IMR-90 (cell line): Measurements from ENCODE around the gene GFPT1. TPM values are rescaled to one million over a fixed set of nuclear protein-coding genes. Genes with fewer than 3 reads are reported as not detected.

ENCODE experiments used
- CEBPB ChIP-seq: IDR thresholded peaks from 2 replicates; pipeline ENCODE4 v1.6.1; 2012; ENCODE audit warnings: low read depth, low read length, improper control_type of control experiment
- USF2 ChIP-seq: fragments of 150-350 bp; IDR thresholded peaks from 2 replicates; pipeline ENCODE4 v1.6.1; 2017; ENCODE audit warnings: mild to moderate bottlenecking, antibody characterized with exemption, low read length, low read depth
- polyA plus RNA-seq, 3 experiments: library from polyadenylated mRNA; depleted of rRNA; stranded (reverse); fragments of >200 nt; gene quantifications; 2 replicates each; pipeline ENCODE4 v1.2.3, GENCODE V29; 2012; ENCODE audit warnings: low replicate concordance in 1 of 3
- total RNA-seq: library from RNA; depleted of rRNA; stranded (reverse); fragments of >200 nt; gene quantifications from 2 replicates; pipeline ENCODE4 v1.2.3, GENCODE V29; 2012

The GFPT1 gene
- total and polyA plus RNA-seq, 2 of the 4 experiments (the other 2 are of a cell fraction) = 23.5 to 52.9 TPM

DNA sequence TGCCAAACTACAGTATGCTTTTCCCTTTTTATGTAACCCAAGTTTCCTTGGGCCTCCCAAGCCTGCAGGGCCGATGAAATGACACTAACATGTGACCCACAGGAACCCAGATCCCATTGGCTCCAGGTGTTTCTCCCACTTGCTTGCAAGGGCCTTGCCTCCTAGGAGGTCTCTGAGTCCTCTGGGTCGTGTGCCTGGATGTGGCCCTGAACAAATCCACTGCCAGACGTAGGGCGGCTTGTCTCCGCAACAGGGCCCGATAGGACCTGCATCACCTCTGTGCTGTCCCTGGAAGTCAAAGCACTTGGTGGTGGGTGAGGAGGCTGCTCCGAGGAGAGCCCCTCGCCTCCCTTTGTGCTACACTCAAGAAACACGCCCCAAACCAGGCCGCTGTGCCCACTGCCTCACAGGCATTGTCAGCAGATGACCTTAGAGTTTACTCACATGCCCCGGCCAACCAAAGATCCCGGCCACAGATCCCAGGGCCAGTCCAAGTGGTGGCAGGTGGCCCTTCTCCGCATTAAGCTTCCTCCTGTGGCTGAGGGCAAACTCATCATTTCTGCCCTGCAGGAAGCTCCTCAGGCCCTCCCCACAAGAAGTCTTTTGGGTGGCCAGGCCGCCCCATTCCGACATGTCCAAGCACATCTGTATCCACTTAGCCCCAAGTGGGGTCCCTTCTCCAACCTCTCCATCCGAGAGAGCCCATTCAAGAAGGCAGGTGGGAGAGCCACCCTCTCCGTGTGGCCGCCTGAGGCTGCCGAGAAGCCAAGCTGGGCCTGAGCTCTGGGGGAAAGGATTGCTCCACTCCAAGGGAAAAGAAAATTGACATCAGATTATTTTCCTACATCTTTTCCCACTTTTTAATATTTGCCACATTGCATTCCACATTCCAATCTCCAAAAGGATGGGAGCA lies 76.7 kb downstream of the GFPT1 start (continued):
- no peak for TF ChIP-seq USF2
- no peak for TF ChIP-seq CEBPB
